IPS-15b (cell line): Measurements from ENCODE around the gene TRIM65.

Source experiments
- H3K27me3 ChIP-seq: one replicate; pipeline ENCODE4 v1.6.1; 2013; ENCODE audit warnings: low read length; ENCODE audit not compliant: control insufficient read depth, insufficient read depth
- H3K36me3 ChIP-seq: one replicate; pipeline ENCODE4 v1.6.1; 2013; ENCODE audit warnings: low read length; ENCODE audit not compliant: control insufficient read depth, insufficient read depth
- H3K4me1 ChIP-seq: one replicate; pipeline ENCODE4 v1.6.1; 2013; ENCODE audit warnings: mild to moderate bottlenecking, low read length; ENCODE audit not compliant: control insufficient read depth, insufficient read depth
- H3K4me3 ChIP-seq: one replicate; pipeline ENCODE4 v1.5.1; 2013; ENCODE audit warnings: low read depth, low read length
- H3K9ac ChIP-seq: one replicate; pipeline ENCODE4 v1.6.1; 2013; ENCODE audit warnings: low read depth, mild to moderate bottlenecking, low read length
- H3K9me3 ChIP-seq: one replicate; pipeline ENCODE4 v1.6.1; 2013; ENCODE audit warnings: mild to moderate bottlenecking, low read length; ENCODE audit not compliant: control insufficient read depth, insufficient read depth

The TRIM65 gene

DNA sequence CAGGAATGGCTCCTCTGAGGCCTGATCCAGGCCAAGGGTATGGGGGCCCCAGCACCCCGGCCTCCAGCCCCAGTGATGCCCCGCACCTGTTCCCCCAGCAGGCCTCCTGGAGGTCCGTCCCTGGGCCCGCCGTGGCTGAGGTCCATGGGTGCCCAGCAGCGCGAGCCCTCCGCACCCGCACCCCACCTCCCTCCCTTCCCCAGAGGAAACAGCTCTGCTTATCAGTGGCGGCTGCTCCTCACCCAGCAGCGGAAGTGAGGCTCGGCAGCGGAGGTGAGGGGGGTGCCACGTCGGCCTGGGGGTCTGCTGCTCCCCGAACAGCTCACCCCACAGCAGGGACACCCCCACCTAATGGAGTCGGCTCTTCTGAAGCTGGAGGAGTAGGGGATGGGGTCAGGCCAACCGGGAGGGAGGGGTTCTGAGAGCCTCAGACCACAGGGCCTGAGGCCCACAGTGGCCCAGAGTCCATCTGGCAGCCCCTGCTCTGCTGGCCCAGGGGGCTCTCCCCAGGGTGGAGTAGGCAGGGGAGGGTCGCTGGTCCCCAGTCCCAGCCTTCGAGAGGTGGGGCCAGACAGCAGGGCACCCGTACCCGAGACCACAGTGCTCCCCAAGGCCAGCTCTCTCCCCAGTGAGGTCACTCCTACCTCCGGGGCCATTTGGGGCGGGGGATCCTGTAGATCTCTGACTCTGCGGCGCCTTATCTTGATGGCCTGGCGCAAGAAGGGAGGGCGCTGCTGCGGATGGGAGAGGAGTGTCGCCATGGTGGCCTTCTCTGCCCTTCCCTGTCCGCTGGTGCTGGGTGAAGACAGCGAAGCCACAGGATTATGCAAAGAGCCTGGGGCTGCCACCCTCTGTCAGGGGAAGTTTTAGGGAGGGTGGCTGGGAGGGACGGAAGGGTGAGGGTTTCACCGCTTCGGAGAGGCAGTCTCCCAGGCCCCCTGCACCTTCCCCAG, 52.9 kb downstream of the TRIM65 start, which contains the start of gene UNC13D:
Gene UNC13D (minus strand): TSS at position 828 of the 953 bp plus-strand sequence. CDS start 67 bp downstream, at position 761.
- Histone ChIP-seq H3K9ac (no peak within 1 kb of the TSS), H3K4me3 (no peak within 1 kb of the TSS), H3K4me1 (no peaks in the 10 kb centered on the region), H3K27me3 (no peaks in the 10 kb centered on the region), H3K36me3 (peaks cover 25% of the 10 kb centered on the region), H3K9me3 (no peaks in the 10 kb centered on the region)

DNA sequence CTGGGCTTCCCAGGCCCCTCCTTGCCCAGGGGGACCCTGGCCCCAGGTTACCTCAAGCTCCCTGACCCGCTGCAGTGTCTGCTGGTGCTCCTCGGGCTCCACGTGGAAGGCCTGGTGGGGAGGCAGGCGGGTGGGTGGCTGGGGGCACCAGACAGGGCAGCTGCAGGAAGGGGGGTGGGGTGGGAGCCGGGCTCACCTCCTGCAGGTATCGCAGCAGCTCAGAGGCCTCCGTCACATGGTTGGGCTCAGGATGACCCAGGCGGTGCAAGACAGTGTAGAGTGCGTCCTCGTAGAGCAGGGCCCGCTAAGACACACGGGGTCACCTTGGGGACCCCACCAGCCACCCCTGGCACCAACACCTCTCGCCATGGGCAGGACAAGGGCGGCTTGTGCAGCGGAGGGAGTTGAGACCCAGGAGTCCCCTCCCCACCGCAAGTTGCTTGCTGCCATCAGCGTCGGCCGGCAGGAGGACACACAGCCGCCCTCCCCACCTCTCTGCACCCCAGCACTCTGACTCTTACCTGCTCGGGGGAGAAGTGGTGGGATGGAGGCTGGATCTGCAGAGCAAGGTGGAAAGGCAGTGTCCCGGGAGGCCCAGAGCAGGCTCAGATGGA, 53.7 kb downstream of the TRIM65 start:
- H3K27me3 ChIP-seq, result no peaks in the 10 kb centered on the region
- H3K4me3 ChIP-seq, result no peak overlapping the region
- no peak overlapping the region for H3K9ac ChIP-seq
- no peaks in the 10 kb centered on the region for H3K9me3 ChIP-seq
- no peaks in the 10 kb centered on the region for H3K4me1 ChIP-seq
- peaks cover 21% of the 10 kb centered on the region for H3K36me3 ChIP-seq

DNA sequence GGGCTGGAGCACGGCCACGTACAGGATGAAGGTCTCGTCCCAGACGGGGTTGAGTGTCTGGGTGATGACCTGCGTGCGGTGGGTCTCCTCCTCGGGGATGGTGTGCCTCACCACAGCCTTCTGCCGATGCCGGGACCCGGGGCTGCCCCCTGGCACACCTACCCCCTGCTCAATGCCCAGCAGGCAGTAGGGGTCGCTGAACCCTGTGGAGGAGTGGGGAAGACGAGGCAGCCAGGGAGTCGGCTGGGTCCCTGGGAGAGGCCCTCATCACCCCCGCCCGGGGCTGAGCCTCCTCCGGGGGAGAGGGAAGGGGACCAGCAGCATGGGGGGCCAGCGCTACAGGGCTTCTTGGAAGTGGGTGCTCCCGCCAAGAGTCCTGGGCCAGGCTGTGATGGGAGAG, 54.3 kb downstream of the TRIM65 start:
- H3K27me3 ChIP-seq, result no peaks in the 10 kb centered on the region
- H3K36me3 ChIP-seq, result peaks cover 15% of the 10 kb centered on the region
- no peak overlapping the region for H3K4me3 ChIP-seq
- no peaks in the 10 kb centered on the region for H3K4me1 ChIP-seq
- H3K9ac ChIP-seq, result no peak overlapping the region
- no peaks in the 10 kb centered on the region for H3K9me3 ChIP-seq

DNA sequence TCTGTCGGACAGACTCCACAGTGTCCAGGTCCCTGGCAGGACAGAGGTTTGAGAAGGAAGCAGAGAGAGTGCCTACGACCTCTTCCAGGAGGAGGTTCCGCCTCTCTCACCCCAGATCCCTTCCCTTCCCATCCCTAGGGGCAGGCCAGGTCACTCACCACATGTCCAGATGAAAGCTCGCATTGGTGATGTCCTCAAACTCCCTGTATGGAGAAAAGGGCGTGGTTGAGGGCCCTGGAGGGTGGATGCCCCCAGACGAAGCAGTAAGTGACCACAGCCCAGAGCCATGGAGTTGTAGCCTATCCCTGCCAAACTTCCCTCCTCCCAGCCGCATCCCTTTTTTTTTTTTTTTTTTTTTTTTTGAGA, 56.0 kb downstream of the TRIM65 start:
- Histone ChIP-seq H3K36me3 (no peaks in the 10 kb centered on the region), H3K9ac (no peak overlapping the region)

DNA sequence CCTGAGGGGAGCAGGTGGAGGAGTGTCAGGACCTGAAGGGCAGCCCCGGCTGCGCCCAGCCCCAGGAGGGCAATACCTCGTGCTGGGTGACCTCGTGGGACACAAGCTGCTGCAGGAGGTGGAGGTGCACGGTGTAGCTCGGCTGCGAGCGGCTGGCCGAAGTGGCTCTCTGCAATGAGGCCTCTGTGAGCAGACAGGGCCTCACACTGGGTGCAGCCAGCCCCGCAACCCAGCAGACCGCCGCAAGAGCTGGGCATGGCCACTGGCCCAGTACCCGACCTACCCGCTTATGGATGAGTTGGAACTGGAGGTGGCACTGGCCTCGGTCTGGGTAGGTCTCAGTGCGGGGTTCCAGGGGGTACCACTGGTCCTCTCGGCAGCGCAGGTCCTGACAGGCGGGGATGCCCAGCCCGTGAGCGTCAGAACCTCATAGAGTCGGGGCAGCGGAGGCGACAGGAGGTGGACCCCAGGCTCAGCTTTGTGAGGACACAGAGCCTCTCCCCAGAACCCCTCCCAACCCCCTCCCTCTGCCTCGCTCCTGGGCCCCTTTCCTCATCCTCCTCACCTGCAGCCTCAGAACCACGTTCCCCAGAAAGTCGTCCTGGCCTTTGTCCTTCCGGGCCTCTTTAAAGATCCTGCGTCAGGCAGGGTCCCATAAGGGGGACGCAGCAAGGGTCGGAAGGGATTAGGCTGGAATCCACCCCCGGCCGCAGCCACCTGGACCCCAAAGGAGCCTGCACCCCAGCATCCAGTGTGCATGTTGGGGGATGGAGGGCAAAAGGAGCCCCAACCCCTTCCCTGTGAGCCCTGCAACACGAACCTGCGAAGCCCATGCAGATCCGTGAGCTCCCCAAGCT, 56.6 kb downstream of the TRIM65 start:
- no peak overlapping the region for H3K9ac ChIP-seq
- H3K4me1 ChIP-seq, result no peaks in the 10 kb centered on the region
- H3K27me3 ChIP-seq, result no peaks in the 10 kb centered on the region
- H3K9me3 ChIP-seq, result no peaks in the 10 kb centered on the region
- no peaks in the 10 kb centered on the region for H3K36me3 ChIP-seq
- no peak overlapping the region for H3K4me3 ChIP-seq

More for the DNA sequence above, 56.0 kb downstream of the TRIM65 start:
- Histone ChIP-seq H3K4me1 (no peaks in the 10 kb centered on the region), H3K4me3 (no peak overlapping the region), H3K27me3 (no peaks in the 10 kb centered on the region), H3K9me3 (no peaks in the 10 kb centered on the region)
